Fibroblast of skin of left biceps (primary cell): ENCODE data around the gene MCCD1.

Experiments
- DNase-seq, 2 experiments: peaks; one replicate each; pipeline ENCODE4 v3.0.0-alpha.2; 2013; ENCODE audit warnings: low read depth in 2 of 2

The MCCD1 gene

DNA sequence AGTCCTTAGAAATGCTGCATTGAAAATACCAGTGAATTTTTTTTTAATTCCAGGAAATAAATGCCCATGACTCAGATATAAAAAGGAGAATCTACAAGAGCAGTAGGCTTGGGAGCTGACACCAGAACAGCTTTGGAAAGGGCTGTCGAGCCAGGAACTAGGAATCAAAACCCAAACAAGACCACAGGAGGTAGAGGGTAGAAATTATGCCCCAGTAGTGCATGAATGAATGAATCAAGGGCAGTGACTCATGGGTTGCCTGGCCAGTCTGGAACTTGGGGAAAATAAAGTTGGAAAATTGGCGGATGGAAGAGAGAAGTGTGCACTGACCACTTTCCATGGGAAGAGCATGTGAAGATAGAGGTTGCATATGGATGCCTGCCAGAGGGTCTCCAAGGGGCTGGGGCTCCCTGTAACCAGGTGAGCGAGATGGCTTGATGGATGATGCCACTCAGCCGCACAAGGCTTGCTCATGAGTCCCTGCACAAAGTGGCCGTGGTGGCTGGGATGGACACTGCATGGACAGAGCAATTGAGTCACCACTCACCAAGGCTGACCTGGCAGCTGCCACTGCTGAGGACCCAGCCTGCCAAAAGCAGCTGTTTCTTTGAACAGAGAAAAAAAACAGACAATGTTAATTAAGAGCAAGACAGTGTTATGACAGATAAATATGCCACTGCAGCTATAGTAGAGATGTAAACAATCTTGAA is 15.2 kb upstream of the MCCD1 start:
- no peak for DNase-seq

DNA sequence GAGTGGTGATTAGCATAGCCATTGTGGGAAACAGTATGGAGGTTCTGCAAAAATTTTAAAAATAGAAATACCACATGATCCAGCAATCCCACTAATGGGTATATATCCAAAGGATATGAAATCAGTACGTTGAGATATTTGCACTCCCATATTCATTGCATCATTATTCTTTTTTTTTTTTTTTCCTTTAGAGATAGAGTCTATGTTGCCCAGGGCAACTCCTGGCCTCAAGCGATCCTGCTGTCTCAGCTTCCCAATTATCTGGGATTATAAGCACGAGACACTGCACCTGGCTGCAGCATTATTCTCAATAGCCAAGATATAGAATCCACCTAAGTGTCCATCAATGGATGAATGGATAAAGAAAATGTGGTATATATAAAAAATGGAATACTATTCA is 6.9 kb upstream of the MCCD1 start:
- DNase-seq = no peak

DNA sequence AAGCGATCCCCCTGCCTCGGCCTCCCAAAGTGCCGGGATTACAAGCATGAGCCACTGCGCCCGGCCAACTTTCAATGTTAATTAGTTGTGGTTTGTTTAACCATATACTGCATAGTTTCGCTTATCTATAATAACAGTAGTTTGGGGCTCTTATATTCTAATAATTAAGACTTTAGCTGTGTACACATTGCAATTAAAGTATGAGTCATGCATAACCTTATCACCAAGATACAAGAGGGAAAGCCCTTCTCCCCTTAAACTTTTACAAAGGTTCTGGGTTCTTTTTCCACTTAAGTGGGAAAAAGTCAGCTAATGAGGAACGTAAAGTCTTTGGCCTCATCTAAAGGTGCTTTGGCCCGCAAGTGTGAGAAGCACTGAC is 3.2 kb upstream of the MCCD1 start:
- no peak for DNase-seq

DNA sequence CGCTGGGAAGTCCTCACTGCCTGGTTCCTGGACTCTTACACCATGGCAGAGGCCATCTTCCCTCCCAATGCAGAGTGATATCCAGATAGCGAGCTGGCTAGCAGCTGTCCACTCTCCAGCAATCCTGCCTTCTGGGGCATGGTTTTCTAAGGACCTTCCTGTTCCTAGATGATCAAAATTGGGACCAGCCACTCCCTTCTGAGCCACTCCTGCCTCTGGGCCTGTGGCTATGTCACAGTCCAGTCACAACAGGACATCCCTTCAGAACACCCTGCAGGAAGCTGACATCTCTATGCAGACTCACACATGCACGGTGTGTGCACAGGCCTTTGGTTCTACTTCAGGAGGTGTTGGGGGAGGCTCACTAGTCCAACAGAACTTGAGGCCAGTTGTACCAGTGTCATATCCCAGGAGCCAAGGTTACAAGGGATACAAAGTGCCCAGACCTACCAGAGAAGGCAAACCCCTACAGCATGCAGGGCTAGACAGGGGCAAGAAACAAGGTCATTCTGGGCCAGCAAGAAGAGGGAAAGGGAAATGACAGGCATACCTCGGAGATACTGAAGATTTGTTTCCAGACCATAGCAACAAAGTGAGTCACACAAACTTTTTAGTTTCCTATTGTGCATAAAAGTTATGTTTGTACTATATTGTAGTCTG is 2.7 kb upstream of the MCCD1 start:
- no peak for DNase-seq

- no peak for DNase-seq
These were observed 420 bp upstream of the MCCD1 start for GRCh38 chr6:31528307-31528777.

DNA sequence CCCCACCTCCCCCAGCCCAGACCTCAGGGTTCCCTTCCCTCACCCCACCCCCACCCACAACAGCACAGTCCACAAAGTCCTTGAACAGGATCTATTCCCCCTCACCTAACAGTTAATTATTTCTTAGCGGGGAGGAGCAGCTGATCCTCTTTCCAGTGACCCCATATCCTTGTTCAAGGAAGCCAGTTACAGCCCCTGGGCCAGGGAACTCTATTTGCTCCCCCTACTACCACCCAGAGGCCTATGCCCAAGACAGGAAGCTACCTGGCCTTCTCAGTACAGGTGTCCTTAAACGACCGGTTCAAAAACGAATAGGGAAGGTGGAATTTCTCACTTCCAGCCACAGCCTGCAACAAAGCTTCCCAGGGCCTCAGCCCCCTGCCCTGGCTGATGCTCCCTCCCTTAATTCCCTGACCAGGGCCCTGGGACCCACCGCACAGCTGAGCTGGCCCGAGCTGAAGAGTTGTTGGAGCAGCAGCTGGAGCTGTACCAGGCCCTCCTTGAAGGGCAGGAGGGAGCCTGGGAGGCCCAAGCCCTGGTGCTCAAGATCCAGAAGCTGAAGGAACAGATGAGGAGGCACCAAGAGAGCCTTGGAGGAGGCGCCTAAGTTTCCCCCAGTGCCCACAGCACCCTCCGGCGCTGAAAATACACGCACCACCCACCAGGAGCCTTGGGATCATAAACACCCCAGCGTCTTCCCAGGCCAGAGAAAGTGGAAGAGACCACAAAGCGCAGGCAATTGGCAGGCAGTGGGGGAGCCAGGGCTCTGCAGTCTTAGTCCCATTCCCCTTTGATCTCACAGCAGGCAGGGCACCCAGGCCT is 778 bp downstream of the MCCD1 start:
- DNase-seq = no peak

DNA sequence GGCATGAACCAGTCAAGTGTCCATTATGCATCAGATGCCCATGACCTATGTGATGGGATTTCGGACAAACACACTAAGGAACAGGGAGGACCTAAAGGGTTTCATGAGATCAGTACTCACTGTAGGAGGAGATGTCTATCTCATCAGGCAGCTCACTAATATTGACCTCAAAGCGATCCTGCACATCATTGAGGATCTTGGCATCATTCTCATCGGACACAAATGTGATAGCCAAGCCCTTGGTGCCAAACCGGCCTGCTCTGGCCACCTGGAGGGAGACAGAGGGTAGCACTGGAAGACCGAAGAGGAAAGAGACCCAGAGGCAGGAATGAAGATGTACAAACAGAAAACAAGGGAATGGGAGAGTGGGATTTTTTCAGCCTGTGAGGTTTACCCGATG is 1.9 kb downstream of the MCCD1 start:
- no peak for DNase-seq

GRCh38 chr6:31531162-31531561 is 2.4 kb downstream of the MCCD1 start:
- DNase-seq = no peak

- no peak for DNase-seq
These were observed 3.2 kb downstream of the MCCD1 start for GRCh38 chr6:31531771-31532643.

DNA sequence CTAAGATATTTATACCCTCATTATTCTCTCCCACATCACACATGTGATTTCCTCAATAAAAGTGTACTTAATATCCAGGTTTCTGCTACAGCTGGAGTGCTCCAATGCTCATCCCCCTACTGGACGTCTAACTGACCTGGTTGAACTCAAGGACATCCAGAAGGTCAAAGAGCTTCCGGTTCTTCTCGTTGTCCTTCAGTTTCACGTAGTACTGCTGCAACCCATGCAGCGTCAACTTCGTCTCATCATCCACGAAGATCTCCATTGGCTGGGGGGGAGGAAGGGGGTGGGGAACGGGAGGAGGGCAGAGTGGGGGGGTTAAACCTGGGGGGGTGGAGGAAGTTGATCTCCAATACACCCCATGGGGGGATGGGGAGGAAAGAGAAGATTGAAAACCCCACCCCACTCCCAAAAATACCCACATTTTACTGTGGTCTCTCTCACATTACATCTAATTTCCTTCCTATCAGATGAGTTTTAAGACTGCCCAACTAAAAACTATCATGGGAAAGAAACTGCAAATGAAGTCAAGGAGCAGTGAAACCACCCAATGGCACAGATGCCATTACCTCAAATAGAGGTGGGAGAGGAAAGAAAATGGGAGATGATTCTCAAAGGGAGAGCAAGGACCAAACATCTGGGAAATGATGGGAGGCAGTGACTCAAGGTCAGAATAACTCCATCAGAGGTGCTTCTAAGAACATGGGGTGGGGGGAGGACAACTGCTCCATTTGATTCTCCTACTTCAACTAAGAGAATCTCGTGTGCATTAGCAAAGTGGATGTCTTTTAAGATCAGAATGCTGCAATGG is 4.1 kb downstream of the MCCD1 start:
- no peak for DNase-seq

DNA sequence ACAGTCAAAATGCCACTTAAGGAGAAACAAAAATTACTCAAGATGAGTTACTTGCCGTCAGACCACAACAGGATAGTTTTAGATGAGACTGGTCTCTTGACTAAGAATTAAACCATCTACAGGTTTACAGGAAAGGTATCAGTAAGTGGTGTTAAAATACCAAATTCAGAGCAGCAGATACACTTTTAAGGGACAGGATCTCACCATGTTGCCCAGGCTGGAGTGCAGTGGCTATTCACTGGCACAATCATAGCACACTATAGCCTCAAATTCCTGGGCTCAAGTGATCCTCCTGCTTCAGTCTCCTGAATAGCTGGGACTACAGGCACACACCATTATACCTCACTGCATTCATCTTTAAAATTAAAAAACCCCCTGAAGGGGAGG is 4.7 kb downstream of the MCCD1 start:
- no peak for DNase-seq

DNA sequence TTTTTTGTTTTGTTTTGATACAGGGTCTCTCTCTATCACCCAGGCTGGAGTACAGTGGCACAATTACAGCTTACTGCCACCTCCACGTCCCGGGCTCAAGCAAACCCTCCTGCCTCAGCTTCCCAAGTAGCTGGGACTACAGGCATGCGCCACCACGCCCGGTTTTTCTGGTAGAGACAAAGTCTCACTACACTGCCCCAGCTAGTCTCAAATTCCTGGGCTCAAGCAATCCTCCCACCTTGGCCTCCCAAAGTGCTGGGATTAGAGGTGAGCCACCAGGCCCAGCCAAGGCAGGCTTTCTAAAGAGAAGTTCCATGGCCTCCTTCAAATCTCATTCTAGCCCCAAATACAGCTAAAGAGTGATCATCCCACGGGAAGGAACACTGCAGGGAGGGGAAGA is 5.2 kb downstream of the MCCD1 start:
- DNase-seq = no peak

GRCh38 chr6:31534521-31535040 is 5.8 kb downstream of the MCCD1 start:
- no peak for DNase-seq

- DNase-seq = no peak
These were observed 7.0 kb downstream of the MCCD1 start for GRCh38 chr6:31535538-31536324.

DNA sequence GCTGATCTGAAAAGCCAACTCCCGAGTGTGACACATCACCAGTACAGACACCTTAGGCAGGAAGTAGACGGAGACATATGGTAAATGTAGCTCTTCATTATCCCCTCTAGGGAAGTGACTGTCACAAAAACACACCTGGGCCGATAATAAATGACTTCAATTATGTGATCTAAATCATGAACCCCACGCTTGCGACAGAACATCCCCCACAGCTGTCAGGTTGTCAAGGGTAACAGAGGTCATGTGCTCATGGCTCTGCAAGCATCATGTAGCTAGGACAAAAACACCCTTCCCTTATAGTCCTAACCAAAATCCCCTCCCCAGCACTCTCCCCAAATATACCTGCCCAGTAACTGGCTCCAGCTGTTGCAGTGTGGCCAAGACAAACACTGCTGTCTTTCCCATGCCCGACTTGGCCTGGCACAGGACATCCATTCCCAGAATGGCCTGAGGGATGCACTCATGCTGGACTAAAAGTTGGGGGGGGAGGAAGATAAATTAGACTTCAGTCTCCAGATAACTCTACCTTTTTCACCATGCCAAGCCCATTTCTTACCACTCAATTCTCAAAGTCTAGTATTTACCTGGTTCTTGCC is 10.1 kb downstream of the MCCD1 start:
- DNase-seq = no peak

DNA sequence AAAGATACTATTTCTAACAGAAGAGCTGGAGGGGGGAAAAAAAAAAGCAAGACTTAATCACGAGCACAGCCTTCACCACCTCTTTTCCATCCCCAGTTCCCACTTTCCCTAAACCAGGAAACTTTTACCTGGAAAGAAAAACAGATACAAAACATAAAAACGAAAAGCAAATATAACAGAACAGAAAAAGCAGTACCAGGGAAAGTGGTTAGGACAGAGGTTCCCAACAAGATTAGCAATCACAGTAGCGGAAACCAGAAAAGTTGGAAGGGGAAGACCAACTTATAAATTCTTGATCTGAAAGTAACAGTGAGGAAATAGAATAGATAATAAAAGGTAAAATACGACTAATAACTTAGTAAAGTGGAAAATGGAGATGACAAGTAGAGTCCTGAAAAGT is 11.9 kb downstream of the MCCD1 start:
- DNase-seq = no peak

GRCh38 chr6:31541059-31541657 is 12.4 kb downstream of the MCCD1 start:
- no peak for DNase-seq

DNA sequence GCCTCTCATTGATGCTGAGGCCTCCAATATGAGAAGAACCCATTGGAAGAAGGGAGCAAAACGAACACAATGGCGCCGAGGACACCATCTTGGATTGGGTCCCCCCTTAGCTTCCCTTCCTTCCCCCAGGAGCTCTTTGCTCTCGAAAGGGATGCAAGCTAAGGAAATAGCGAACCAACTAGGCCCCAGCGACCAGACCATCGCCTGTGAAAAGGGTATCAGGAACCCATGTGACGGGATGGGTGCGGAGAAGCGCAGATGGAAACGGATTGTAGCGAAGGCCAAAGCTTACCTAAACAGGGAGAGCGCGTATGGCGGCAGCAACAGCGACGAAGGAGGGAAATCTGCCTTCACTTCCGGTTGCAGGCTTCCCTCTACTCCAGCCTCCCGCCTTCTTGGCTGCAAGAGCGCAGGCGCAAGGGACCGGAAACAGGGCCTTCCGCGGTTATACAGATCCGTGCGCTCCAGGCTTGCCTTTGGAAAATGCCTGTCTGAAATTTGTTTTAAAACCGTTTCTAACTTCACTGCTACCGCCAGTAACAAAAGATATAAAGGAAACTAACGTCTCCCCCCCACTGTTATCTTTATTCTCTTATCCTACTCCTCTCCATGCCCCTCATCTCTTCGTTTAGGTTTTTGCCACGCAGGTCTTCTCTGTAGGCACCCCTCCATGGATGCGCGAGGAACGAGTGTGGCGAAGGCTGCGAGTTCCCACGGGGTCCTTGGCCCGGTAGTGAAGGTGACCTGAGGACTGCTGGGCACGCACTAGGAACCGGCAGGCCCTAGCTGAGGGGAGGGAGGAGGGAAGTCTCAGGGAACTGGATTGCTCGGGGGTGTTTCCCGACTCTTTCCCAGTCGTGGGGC is 13.1 kb downstream of the MCCD1 start, which contains the start of gene DDX39B:
Gene DDX39B (minus strand): TSS at position 346 of the 864 bp plus-strand sequence. CDS start 1,471 bp downstream, outside the sequence.
- peak; percentile 91 to 92 for DNase-seq
